AG10803 (cell line): Measurements from ENCODE around the gene CCDC167.
"Not testable (repeated sequence)": the region's sequence is repeated elsewhere in the genome, so short reads cannot be mapped to it uniquely, and the experiment has no call there.

ENCODE experiments used
- DNase-seq: peaks from one replicate; pipeline ENCODE4 v3.0.0; 2010; ENCODE audit warnings: low read depth
- H3K4me3 ChIP-seq: 2 replicates; pipeline ENCODE4 v1.5.1; 2011; ENCODE audit warnings: mild to moderate bottlenecking, low read length, control low read depth
- CTCF ChIP-seq: conservative IDR thresholded peaks from 2 replicates; pipeline ENCODE4 v1.5.1; 2011; ENCODE audit warnings: mild to moderate bottlenecking, low read length, control low read depth, inconsistent platforms

CCDC167 gene

GRCh38 chr6:37451441-37452193 is 48.1 kb downstream of the CCDC167 start:
- TF ChIP-seq CTCF, result no peak
- no peak for DNase-seq
- no peak overlapping the region for H3K4me3 ChIP-seq

GRCh38 chr6:37449984-37450383 is 49.7 kb downstream of the CCDC167 start:
- no peak for DNase-seq
- TF ChIP-seq CTCF, result no peak
- H3K4me3 ChIP-seq, result no peak overlapping the region

GRCh38 chr6:37443216-37443542 is 56.5 kb downstream of the CCDC167 start:
- H3K4me3 ChIP-seq, result peak overlapping the region; percentile 34
- DNase-seq, result not testable (repeated sequence)

GRCh38 chr6:37442416-37443215 is 57.1 kb downstream of the CCDC167 start:
- no peak for DNase-seq
- peak overlapping the region; percentile 34 for H3K4me3 ChIP-seq
- TF ChIP-seq CTCF, result no peak

GRCh38 chr6:37441651-37442050 is 58.0 kb downstream of the CCDC167 start:
- no peak for TF ChIP-seq CTCF

GRCh38 chr6:37438930-37439329 is 60.8 kb downstream of the CCDC167 start:
- TF ChIP-seq CTCF, result no peak
- no peak for DNase-seq

More at GRCh38 chr6:37441651-37442050, 58.0 kb downstream of the CCDC167 start:
- no peak for DNase-seq
- no peak overlapping the region for H3K4me3 ChIP-seq

GRCh38 chr6:37435816-37436215 is 63.9 kb downstream of the CCDC167 start:
- no peak overlapping the region for H3K4me3 ChIP-seq
- TF ChIP-seq CTCF, result no peak; the same call in 1 of the 2 replicates
- DNase-seq, result no peak

More at GRCh38 chr6:37438930-37439329, 60.8 kb downstream of the CCDC167 start:
- H3K4me3 ChIP-seq, result no peak overlapping the region
